DND-41 (cell line): ENCODE measurements around the gene R3HDM4.

ENCODE experiments used
- CTCF ChIP-seq: IDR thresholded peaks from 2 replicates; pipeline ENCODE4 v1.5.1; 2012; ENCODE audit warnings: borderline replicate concordance, low read length, moderate library complexity, mild to moderate bottlenecking; ENCODE audit not compliant: poor library complexity, severe bottlenecking; ENCODE audit errors: extremely low read depth
- EZH2 ChIP-seq: IDR thresholded peaks from 3 replicates; pipeline ENCODE4 v1.6.1; 2012; ENCODE audit warnings: borderline replicate concordance, low read depth, mild to moderate bottlenecking, moderate library complexity, low read length, inconsistent platforms; ENCODE audit not compliant: severe bottlenecking

GRCh38 chr19:854549-854948 lies 58.5 kb downstream of the R3HDM4 start:
- no peak for TF ChIP-seq CTCF
- no peak for TF ChIP-seq EZH2
